ENCODE results near the gene CAP2. TPM values are rescaled to one million over a fixed set of nuclear protein-coding genes. Genes with fewer than 3 reads are reported as not detected.
"Not testable (repeated sequence)": the region's sequence is repeated elsewhere in the genome, so short reads cannot be mapped to it uniquely, and the experiment has no call there.

The CAP2 gene
- total RNA-seq, 1 donor from 2014 or later, result not detected

DNA sequence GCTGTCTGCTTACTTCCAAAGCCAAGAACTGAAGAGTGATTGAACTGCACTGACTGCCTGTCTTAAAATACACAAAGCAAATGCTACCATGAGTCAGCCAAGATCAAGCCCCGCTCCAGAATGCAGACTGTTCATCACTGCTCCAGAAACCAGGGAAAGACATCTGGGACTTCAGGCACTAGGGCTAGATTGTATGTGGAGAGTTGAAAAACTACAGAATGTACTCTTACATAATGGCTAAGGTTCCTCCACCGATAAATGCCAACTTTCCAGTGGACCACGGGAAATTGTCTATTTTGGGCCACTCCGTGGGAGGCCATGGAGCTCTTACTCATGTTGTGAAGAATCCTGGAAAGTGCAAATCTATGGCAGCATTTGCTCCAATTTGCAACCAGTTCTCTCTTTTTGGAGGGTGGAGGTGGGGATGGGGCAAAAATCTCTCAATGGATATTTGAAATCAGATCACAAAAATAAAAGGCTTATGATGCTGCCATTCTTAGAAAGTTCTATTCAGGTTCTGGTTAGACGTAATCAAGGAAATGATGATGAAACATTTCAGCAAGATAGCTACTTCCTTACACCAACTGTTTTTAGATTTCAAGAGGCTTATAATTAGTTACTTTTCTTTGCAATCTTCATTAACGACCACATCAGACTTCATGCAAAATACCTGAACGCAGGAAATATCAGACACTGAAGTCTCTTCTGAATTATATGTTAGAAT, 11.8 kb upstream of the CAP2 start:
- no peak overlapping the region for H3K27ac Mint-ChIP-seq
- peaks cover 4% of the 10 kb centered on the region for H3K27me3 Mint-ChIP-seq (ENCODE audit: insufficient read depth)
- H3K36me3 Mint-ChIP-seq (ENCODE audit: low read depth), result no peaks in the 10 kb centered on the region
- H3K4me1 Mint-ChIP-seq (ENCODE audit: low read depth), result no peaks in the 10 kb centered on the region
- DNase-seq (ENCODE audit: low spot score), result no peak
- H3K9me3 Mint-ChIP-seq, result no peaks in the 10 kb centered on the region
- H3K4me3 Mint-ChIP-seq, result no peak overlapping the region
- intact Hi-C loops (cut with micrococcal nuclease), result no loop called here

DNA sequence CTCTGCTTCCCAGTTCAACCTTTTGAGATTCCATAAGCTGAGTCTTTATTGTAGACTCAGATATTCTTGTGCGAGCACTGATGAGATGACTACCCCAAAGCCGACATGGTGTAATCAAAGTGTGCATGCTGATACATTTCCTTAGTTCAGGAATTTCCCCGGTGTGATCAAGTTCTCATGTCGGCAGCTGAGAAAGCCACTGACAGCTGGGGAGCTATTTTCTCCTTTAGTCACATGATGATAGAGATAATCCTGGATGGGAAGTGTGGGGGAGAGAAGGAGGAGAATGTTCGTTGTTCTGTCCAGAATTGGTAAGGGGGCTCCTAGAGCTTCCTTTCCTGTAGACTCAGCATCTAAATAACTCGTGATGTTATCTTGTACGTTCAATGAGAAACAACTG, 7.7 kb upstream of the CAP2 start:
- H3K4me3 Mint-ChIP-seq, result no peak overlapping the region
- H3K27me3 Mint-ChIP-seq (ENCODE audit: insufficient read depth), result peaks cover 8% of the 10 kb centered on the region
- H3K36me3 Mint-ChIP-seq (ENCODE audit: low read depth), result no peaks in the 10 kb centered on the region
- DNase-seq (ENCODE audit: low spot score), result no peak
- H3K4me1 Mint-ChIP-seq (ENCODE audit: low read depth), result no peaks in the 10 kb centered on the region
- intact Hi-C loops (cut with micrococcal nuclease), result no loop called here
- H3K27ac Mint-ChIP-seq, result no peak overlapping the region
- H3K9me3 Mint-ChIP-seq, result no peaks in the 10 kb centered on the region

- Mint-ChIP-seq H3K27me3 (ENCODE audit: insufficient read depth) (peaks cover 32% of the 10 kb centered on the region), H3K4me3 (no peak overlapping the region)
- DNase-seq (ENCODE audit: low spot score), result no peak
Measured at GRCh38 chr6:17388365-17388764, 5.0 kb upstream of the CAP2 start.

DNA sequence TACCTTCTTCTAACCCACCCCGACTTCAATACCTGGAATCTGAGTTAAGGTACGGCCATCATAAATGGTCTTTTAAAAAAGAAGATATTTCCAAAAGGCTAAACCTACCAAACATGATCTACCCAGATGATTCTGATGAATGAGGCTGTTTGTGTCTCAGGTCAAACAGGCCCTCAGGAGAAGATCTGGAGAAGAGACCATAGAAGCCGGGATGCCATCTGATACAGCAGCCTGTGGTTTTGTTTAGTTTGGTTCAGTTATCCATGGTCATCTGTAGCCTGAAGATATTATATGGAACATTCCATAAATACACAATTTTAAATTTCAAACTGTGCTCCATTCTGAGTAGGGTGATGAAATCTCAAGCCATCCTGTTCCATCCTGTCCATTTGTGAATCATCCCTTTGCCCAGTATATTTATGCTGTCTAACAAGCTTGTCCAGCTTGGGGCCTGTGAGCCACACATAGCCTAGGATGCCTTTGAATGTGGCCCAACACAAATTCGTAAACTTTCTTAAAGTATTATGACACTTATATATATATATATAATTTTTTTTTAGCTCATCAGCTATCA, 4.0 kb upstream of the CAP2 start:
- no peaks in the 10 kb centered on the region for H3K9me3 Mint-ChIP-seq

More at GRCh38 chr6:17388365-17388764, 5.0 kb upstream of the CAP2 start:
- Mint-ChIP-seq H3K36me3 (ENCODE audit: low read depth) (no peaks in the 10 kb centered on the region), H3K9me3 (no peaks in the 10 kb centered on the region), H3K4me1 (ENCODE audit: low read depth) (no peaks in the 10 kb centered on the region), H3K27ac (no peak overlapping the region)
- intact Hi-C loops (cut with micrococcal nuclease), result no loop called here

DNA sequence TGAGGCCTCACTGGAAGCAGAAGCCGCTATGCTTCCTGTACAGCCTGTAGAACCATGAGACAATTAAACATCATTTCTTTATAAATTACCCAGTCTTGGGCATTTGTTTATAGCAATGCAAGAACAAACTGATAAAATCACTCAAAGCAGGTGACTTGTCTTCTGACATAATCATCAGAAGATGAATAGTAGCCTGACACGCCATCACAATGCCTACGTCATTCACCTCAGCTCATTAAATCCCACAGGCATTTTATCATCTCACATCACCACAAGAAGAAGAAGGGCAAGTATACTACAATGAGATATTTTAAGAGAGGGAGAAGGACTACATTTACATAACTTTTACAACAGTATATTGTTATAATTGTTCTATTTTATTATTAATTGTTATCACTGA, 3.1 kb upstream of the CAP2 start:
- H3K27ac Mint-ChIP-seq, result no peak overlapping the region
- H3K4me3 Mint-ChIP-seq, result no peak overlapping the region
- H3K4me1 Mint-ChIP-seq (ENCODE audit: low read depth), result no peaks in the 10 kb centered on the region
- H3K9me3 Mint-ChIP-seq, result no peaks in the 10 kb centered on the region
- H3K36me3 Mint-ChIP-seq (ENCODE audit: low read depth), result no peaks in the 10 kb centered on the region
- no peak for DNase-seq (ENCODE audit: low spot score)
- H3K27me3 Mint-ChIP-seq (ENCODE audit: insufficient read depth), result peaks cover 44% of the 10 kb centered on the region
- intact Hi-C loops (cut with micrococcal nuclease), result no loop called here

More for the DNA sequence above, 4.0 kb upstream of the CAP2 start:
- intact Hi-C loops (cut with micrococcal nuclease), result no loop called here
- Mint-ChIP-seq H3K4me3 (no peak overlapping the region), H3K36me3 (ENCODE audit: low read depth) (no peaks in the 10 kb centered on the region), H3K4me1 (ENCODE audit: low read depth) (no peaks in the 10 kb centered on the region), H3K27me3 (ENCODE audit: insufficient read depth) (peaks cover 35% of the 10 kb centered on the region), H3K27ac (no peak overlapping the region)
- no peak for DNase-seq (ENCODE audit: low spot score)

DNA sequence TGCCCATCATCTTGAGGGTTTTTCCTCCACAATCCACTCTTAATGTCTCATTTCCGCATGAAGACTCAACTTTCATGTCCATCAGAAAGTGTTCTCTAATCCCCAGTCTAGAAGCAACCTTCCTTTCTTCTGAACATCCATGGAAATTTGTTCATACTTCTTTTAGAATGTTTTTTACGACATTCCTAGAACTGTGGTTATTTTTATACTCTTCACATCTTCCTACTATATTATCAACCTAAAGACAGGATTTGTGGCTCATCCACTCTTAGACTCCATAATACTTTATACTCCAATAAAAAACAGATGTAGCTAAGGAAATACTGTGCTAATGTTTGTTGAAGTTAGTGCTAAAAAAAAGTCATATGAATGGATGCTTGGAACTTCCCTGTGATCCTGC, 1.4 kb upstream of the CAP2 start:
- H3K4me3 Mint-ChIP-seq, result no peak overlapping the region
- H3K4me1 Mint-ChIP-seq (ENCODE audit: low read depth), result no peaks in the 10 kb centered on the region
- no peak overlapping the region for H3K27ac Mint-ChIP-seq
- H3K9me3 Mint-ChIP-seq, result no peaks in the 10 kb centered on the region
- DNase-seq (ENCODE audit: low spot score), result no peak
- intact Hi-C loops (cut with micrococcal nuclease), result no loop called here
- peaks cover 51% of the 10 kb centered on the region for H3K27me3 Mint-ChIP-seq (ENCODE audit: insufficient read depth)
- no peaks in the 10 kb centered on the region for H3K36me3 Mint-ChIP-seq (ENCODE audit: low read depth)

- intact Hi-C loops (cut with micrococcal nuclease), result no loop called here
- no peak for DNase-seq (ENCODE audit: low spot score)
- H3K9me3 Mint-ChIP-seq, result no peaks in the 10 kb centered on the region
- peak overlapping the region; percentile 48 for H3K4me3 Mint-ChIP-seq
- H3K36me3 Mint-ChIP-seq (ENCODE audit: low read depth), result no peaks in the 10 kb centered on the region
- H3K4me1 Mint-ChIP-seq (ENCODE audit: low read depth), result no peaks in the 10 kb centered on the region
- no peak overlapping the region for H3K27ac Mint-ChIP-seq
- H3K27me3 Mint-ChIP-seq (ENCODE audit: insufficient read depth), result peaks cover 48% of the 10 kb centered on the region
Measured at GRCh38 chr6:17393892-17394631, 667 bp downstream of the CAP2 start.

DNA sequence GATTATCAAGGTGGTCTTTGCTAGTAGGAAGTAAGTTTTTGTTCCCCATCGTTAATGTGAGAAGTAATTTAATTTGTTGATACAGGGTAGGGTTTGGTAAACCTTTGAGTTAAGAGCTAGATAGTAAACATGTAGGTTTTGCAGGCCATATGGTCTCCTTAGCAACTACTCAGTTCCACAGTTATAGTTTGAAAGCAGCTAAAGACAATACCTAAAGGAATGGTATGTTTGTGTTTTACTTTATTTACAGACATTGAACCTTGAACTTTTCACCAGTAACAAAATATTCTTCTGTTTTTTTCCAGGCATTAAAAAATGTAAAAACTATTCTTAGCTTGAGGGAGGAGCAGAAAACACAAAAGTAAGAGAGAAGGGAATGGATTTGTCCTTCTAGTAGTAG, 1.7 kb downstream of the CAP2 start:
- DNase-seq (ENCODE audit: low spot score), result no peak
- H3K27ac Mint-ChIP-seq, result no peak overlapping the region

GRCh38 chr6:17396256-17396655, 2.9 kb downstream of the CAP2 start:
- Mint-ChIP-seq H3K27me3 (ENCODE audit: insufficient read depth) (peaks cover 41% of the 10 kb centered on the region), H3K36me3 (ENCODE audit: low read depth) (no peaks in the 10 kb centered on the region), H3K27ac (no peak overlapping the region), H3K9me3 (no peaks in the 10 kb centered on the region), H3K4me1 (ENCODE audit: low read depth) (no peaks in the 10 kb centered on the region), H3K4me3 (no peak overlapping the region)
- intact Hi-C loops (cut with micrococcal nuclease), result no loop called here
- DNase-seq (ENCODE audit: low spot score), result no peak

More for the DNA sequence above, 1.7 kb downstream of the CAP2 start:
- intact Hi-C loops (cut with micrococcal nuclease), result no loop called here
- H3K27me3 Mint-ChIP-seq (ENCODE audit: insufficient read depth), result peaks cover 46% of the 10 kb centered on the region
- no peaks in the 10 kb centered on the region for H3K4me1 Mint-ChIP-seq (ENCODE audit: low read depth)
- H3K9me3 Mint-ChIP-seq, result no peaks in the 10 kb centered on the region
- no peaks in the 10 kb centered on the region for H3K36me3 Mint-ChIP-seq (ENCODE audit: low read depth)
- no peak overlapping the region for H3K4me3 Mint-ChIP-seq

DNA sequence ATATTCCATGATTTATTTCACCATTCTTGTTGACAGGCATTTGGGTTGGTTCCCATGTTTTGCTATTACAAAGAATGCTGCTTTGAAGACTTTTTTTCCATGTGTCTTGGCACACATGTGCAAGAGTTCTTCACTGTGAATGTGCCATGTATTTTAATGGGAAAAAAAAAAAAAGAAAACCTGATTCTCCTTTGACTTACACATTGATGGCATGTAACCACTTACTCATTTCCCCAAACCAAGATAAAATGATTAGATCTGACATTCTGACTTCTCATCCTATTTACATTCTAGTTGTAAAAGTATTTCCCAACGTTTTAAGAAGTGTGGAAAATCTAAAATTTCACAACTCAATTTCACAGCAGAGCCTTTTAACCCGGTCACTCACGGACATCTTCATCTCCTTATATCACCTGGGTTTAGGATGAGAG, 4.4 kb downstream of the CAP2 start:
- DNase-seq (ENCODE audit: low spot score), result no peak
- H3K27ac Mint-ChIP-seq, result no peak overlapping the region
- H3K36me3 Mint-ChIP-seq (ENCODE audit: low read depth), result no peaks in the 10 kb centered on the region
- no peak overlapping the region for H3K4me3 Mint-ChIP-seq
- intact Hi-C loops (cut with micrococcal nuclease), result no loop called here
- H3K4me1 Mint-ChIP-seq (ENCODE audit: low read depth), result no peaks in the 10 kb centered on the region
- peaks cover 28% of the 10 kb centered on the region for H3K27me3 Mint-ChIP-seq (ENCODE audit: insufficient read depth)
- no peaks in the 10 kb centered on the region for H3K9me3 Mint-ChIP-seq

GRCh38 chr6:17405181-17405943, 12.0 kb downstream of the CAP2 start:
- DNase-seq (ENCODE audit: low spot score); H3K4me1 Mint-ChIP-seq (ENCODE audit: low read depth); H3K27ac Mint-ChIP-seq; H3K36me3 Mint-ChIP-seq (ENCODE audit: low read depth); H3K4me3 Mint-ChIP-seq; H3K9me3 Mint-ChIP-seq; H3K27me3 Mint-ChIP-seq (ENCODE audit: insufficient read depth); intact Hi-C loops (cut with micrococcal nuclease): not testable (repeated sequence)

- H3K36me3 Mint-ChIP-seq (ENCODE audit: low read depth), result no peaks in the 10 kb centered on the region
- H3K4me1 Mint-ChIP-seq (ENCODE audit: low read depth), result no peaks in the 10 kb centered on the region
- DNase-seq (ENCODE audit: low spot score), result no peak
- H3K4me3 Mint-ChIP-seq, result no peak overlapping the region
- no peak overlapping the region for H3K27ac Mint-ChIP-seq
- peaks cover 2% of the 10 kb centered on the region for H3K27me3 Mint-ChIP-seq (ENCODE audit: insufficient read depth)
- no peaks in the 10 kb centered on the region for H3K9me3 Mint-ChIP-seq
- intact Hi-C loops (cut with micrococcal nuclease), result no loop called here
Measured at GRCh38 chr6:17405944-17406245, 12.5 kb downstream of the CAP2 start.

GRCh38 chr6:17408081-17408480, 14.7 kb downstream of the CAP2 start:
- Mint-ChIP-seq H3K4me3 (no peak overlapping the region), H3K9me3 (no peaks in the 10 kb centered on the region), H3K36me3 (ENCODE audit: low read depth) (no peaks in the 10 kb centered on the region), H3K4me1 (ENCODE audit: low read depth) (no peaks in the 10 kb centered on the region), H3K27ac (no peak overlapping the region), H3K27me3 (ENCODE audit: insufficient read depth) (peaks cover 2% of the 10 kb centered on the region)
- no peak for DNase-seq (ENCODE audit: low spot score)
- intact Hi-C loops (cut with micrococcal nuclease), result no loop called here

All from activated T-helper 1 cell treated with anti-CD3 and anti-CD28 coated beads, Interleukin-12 subunit alpha, Interleukin-12 subunit beta, Interleukin-2, Interleukin-4 antibody, amounts not matched to agents 30 ng/mL and 10 ng/mL and 1 ng/mL, durations not matched to agents 14 hours and 24 hours and 36 hours (primary cell).